MCF 10A (cell line): ENCODE measurements around the gene NRXN3. TPM values are rescaled to one million over a fixed set of nuclear protein-coding genes. Genes with fewer than 3 reads are reported as not detected.

ENCODE experiments used
- BruUV-seq: library from RNA; stranded (reverse); fragments of 400-500 nt; replicated peaks from 2 replicates; lab custom pipeline; 2021; lab: Mats Ljungman, UMichigan
- CTCF ChIA-PET: fragments of 300-600 bp; sonication (Branson Sonifier 250); formaldehyde crosslinking; extraction: SDS; loops from one replicate; lab custom pipeline; 2021; ENCODE audit warnings: antibody characterized with exemption, inconsistent platforms; lab: Yijun Ruan, JAX
- POLR2A ChIA-PET: fragments of 300-600, 350-650 bp; sonication (Branson Sonifier 250); formaldehyde crosslinking; extraction: SDS; loops from one replicate; lab custom pipeline; 2020; ENCODE audit warnings: antibody characterized with exemption, inconsistent platforms; lab: Yijun Ruan, JAX
- DNase-seq: peaks from one replicate; pipeline ENCODE4 v3.0.0-alpha.2; 2018; ENCODE audit not compliant: unreplicated experiment
- H3K27ac Mint-ChIP-seq: one replicate; pipeline ENCODE4 v1.8.0; 2022; ENCODE audit warnings: mild to moderate bottlenecking, low read depth, mixed read lengths; ENCODE audit not compliant: unreplicated experiment
- H3K27me3 Mint-ChIP-seq: one replicate; pipeline ENCODE4 v1.8.0; 2022; ENCODE audit warnings: mixed read lengths; ENCODE audit not compliant: insufficient read depth, unreplicated experiment
- H3K36me3 Mint-ChIP-seq: one replicate; pipeline ENCODE4 v1.8.0; 2022; ENCODE audit warnings: mild to moderate bottlenecking, moderate library complexity, mixed read lengths; ENCODE audit not compliant: insufficient read depth, unreplicated experiment
- H3K4me1 Mint-ChIP-seq: one replicate; pipeline ENCODE4 v1.8.0; 2022; ENCODE audit warnings: mixed read lengths; ENCODE audit not compliant: insufficient read depth, unreplicated experiment
- H3K4me3 Mint-ChIP-seq: one replicate; pipeline ENCODE4 v1.8.0; 2022; ENCODE audit warnings: mild to moderate bottlenecking, moderate library complexity, mixed read lengths; ENCODE audit not compliant: unreplicated experiment
- H3K9me3 Mint-ChIP-seq: one replicate; pipeline ENCODE4 v1.8.0; 2022; ENCODE audit warnings: mixed read lengths; ENCODE audit not compliant: unreplicated experiment
- intact Hi-C: fragments of 100-400 bp; cut with micrococcal nuclease; formaldehyde crosslinking; loops from 2 replicates; pipeline ENCODE4 v1.14.1; 2022
- total RNA-seq: library from RNA; stranded (reverse); gene quantifications from 2 replicates; pipeline ENCODE4 v1.2.3, GENCODE V29; 2022
- TF ChIP-seq, protein P1 (sequence below): fragments of 200-600 bp; IDR thresholded peaks from one replicate; pipeline ENCODE4 v1.8.0; 2022; ENCODE audit warnings: antibody characterized with exemption, mild to moderate bottlenecking; ENCODE audit not compliant: unreplicated experiment

The NRXN3 gene
- total RNA-seq, 1 experiment from 2014 or later = not detected

DNA sequence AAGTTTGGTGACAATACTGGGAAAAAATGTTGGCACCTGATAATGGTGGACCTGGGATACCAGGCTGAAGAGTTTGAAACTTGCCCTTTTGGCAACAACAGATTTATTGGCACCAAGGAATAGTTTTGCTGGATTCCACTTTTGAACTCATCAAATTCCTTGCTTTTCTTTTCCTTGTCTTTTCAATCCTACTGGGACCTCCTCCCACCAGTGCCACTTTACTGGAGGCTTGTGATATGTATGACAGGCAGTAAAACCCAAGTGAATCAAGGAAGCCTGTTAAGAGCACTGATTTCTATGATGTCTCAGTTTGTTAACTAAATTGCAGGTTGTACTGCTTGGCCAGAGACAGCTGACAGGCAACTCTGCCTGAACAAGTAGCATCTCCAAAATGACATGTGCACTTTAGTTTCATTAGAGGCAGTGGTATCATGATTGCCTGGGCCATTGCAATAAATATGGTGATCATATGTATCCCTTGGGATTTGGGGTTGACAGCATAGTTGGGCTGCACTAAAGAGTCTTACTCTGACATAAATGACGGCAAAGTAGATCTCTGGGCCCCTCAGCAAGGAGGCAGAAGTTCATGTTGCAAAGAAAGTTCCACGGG, 1475.7 kb downstream of the NRXN3 start:
- CTCF ChIA-PET = no interaction called here
- BruUV-seq = no TSS peak
- Mint-ChIP-seq H3K27me3 (no peaks in the 10 kb centered on the region), H3K36me3 (no peaks in the 10 kb centered on the region), H3K4me1 (no peaks in the 10 kb centered on the region), H3K9me3 (no peaks in the 10 kb centered on the region), H3K27ac (no peak overlapping the region), H3K4me3 (no peak overlapping the region)
- POLR2A ChIA-PET = no interaction called here
- TF ChIP-seq, protein P1, sequence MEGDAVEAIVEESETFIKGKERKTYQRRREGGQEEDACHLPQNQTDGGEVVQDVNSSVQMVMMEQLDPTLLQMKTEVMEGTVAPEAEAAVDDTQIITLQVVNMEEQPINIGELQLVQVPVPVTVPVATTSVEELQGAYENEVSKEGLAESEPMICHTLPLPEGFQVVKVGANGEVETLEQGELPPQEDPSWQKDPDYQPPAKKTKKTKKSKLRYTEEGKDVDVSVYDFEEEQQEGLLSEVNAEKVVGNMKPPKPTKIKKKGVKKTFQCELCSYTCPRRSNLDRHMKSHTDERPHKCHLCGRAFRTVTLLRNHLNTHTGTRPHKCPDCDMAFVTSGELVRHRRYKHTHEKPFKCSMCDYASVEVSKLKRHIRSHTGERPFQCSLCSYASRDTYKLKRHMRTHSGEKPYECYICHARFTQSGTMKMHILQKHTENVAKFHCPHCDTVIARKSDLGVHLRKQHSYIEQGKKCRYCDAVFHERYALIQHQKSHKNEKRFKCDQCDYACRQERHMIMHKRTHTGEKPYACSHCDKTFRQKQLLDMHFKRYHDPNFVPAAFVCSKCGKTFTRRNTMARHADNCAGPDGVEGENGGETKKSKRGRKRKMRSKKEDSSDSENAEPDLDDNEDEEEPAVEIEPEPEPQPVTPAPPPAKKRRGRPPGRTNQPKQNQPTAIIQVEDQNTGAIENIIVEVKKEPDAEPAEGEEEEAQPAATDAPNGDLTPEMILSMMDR = no peak
- no peak for DNase-seq
- intact Hi-C loops = no loop called here

DNA sequence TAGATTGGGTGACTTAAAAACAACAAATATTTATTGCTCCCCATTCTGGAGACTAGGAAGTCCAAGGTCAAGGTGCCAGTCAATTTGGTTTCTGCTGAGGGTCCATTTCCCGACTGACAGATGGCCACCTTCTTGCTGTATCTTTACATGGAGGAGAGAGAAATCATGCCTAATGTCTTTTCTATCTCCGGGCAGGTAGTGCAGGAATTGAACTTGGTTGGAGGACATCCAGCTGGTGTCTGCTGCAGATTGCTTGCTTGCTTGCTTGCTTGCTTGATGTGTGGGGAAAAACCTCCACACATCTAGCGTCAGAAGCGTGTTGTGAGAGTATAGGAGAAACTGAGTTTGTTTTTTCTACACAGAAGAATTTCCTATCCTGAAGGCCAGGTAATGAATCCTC, 1479.7 kb downstream of the NRXN3 start:
- Mint-ChIP-seq H3K4me1 (no peaks in the 10 kb centered on the region), H3K4me3 (no peak overlapping the region), H3K27me3 (no peaks in the 10 kb centered on the region), H3K36me3 (no peaks in the 10 kb centered on the region), H3K27ac (no peak overlapping the region), H3K9me3 (no peaks in the 10 kb centered on the region)
- TF ChIP-seq, protein P1 = no peak
- intact Hi-C loops = loop anchor here (1.0 kb wide), 1 partner anchor 11 kb away; no protein-coding TSS in a partner anchor
- BruUV-seq = no TSS peak
- no peak for DNase-seq
- CTCF ChIA-PET = no interaction called here
- POLR2A ChIA-PET = no interaction called here

DNA sequence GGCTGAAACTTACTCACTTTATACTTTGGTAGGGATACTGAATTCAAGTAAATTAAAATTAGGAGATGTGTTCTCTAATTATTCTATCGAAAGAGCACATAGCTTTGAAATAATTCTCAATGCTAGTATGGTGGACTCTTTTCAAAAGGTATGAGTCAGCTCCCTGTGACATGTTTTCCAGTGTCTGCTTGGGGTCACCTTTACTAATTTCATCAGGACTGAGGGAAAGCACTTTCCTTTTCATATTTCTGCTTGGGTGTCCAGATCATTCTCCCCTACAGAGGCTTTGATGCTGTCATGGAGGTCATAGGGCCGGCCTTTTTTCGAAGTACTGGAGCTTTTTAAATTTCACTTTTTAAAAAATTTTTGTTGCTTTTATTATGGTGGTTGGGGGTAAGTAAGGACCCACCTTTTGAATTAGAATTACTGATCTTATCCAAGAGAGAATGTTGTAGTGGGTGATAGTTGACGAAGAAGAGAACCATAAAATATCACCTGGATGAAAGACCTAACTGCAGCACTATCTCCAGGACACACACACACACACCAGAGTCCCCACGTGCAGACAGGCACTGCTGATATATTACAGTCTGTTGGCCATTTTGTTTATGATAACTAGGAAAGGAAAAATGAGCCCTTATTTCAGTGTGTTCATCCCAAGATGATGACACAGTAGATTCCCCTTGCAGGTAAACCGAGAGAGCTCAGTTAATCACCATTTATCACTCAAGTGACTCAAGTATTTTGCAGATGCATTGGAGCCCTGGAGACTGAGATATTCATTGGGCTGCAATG, 1482.5 kb downstream of the NRXN3 start:
- Mint-ChIP-seq H3K36me3 (no peaks in the 10 kb centered on the region), H3K4me1 (no peaks in the 10 kb centered on the region), H3K27me3 (no peaks in the 10 kb centered on the region), H3K4me3 (no peak overlapping the region), H3K9me3 (no peaks in the 10 kb centered on the region), H3K27ac (no peak overlapping the region)
- intact Hi-C loops = no loop called here
- TF ChIP-seq, protein P1 = no peak
- POLR2A ChIA-PET = no interaction called here
- no peak for DNase-seq
- CTCF ChIA-PET = interaction anchor here (0.6 kb wide), 1 partner anchor 718 kb away, joined by 6 read pairs; no protein-coding TSS in a partner anchor
- no TSS peak for BruUV-seq

DNA sequence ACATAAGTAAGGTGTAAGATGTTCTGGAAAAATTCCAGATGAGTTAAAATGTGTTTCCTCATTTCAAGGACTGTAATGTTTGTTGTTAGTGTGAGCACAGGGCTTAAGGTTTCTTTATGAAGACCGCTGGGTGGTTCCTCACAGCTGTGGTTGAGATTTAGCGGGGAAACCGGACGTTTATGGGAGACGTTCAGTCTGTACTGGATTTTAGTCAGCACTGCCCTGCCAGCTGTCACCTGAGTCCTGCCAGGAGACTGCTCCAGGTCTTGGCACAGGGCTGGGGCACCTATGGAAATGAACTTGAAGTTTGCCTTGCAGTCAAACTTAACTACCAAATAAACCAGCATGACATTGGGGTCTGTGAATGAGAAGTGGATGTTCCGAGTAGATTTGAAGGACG, 1485.9 kb downstream of the NRXN3 start:
- ChIA-PET POLR2A (no interaction called here), CTCF (interaction anchor here (0.5 to 0.6 kb wide), 2 partner anchors 15 to 1937 kb away, joined by 4 to 5 read pairs; no protein-coding TSS in a partner anchor)
- no peak for DNase-seq
- TF ChIP-seq, protein P1 = no peak
- Mint-ChIP-seq H3K4me1 (no peaks in the 10 kb centered on the region), H3K36me3 (no peaks in the 10 kb centered on the region), H3K27ac (no peak overlapping the region), H3K27me3 (no peaks in the 10 kb centered on the region), H3K9me3 (no peaks in the 10 kb centered on the region), H3K4me3 (no peak overlapping the region)
- BruUV-seq = no TSS peak
- intact Hi-C loops = no loop called here
